Measurements from ENCODE around the gene DLG1.

DLG1 gene

DNA sequence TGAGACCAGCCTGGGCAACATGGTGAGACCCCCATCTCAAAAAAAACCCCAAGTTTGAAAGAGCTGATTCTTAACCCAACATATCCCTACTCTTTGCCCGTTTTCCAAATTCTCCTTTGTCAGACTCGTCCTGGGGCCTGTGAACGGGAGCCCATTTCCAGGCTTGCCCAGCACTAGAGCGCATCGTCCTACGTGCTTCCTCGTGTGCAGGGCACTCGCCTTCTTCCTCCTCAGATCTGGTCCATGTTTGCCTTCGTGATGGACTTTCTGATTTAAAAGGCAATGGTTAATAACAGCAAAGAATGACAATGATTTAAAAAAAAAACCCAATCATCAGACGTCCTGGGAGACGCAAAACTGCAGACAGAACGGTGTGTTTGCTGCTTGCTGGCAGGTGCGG is 278.9 kb downstream of the DLG1 start:
- no peak for DNase-seq

GRCh38 chr3:197019021-197019420 is 279.4 kb downstream of the DLG1 start:
- peak in 3 of 51 donors; percentile 14 to 20 (median 16) for DNase-seq

GRCh38 chr3:197017003-197017402 is 281.4 kb downstream of the DLG1 start:
- DNase-seq, result no peak

- DNase-seq, result no peak
These were observed 282.3 kb downstream of the DLG1 start for GRCh38 chr3:197015790-197016736.

DNA sequence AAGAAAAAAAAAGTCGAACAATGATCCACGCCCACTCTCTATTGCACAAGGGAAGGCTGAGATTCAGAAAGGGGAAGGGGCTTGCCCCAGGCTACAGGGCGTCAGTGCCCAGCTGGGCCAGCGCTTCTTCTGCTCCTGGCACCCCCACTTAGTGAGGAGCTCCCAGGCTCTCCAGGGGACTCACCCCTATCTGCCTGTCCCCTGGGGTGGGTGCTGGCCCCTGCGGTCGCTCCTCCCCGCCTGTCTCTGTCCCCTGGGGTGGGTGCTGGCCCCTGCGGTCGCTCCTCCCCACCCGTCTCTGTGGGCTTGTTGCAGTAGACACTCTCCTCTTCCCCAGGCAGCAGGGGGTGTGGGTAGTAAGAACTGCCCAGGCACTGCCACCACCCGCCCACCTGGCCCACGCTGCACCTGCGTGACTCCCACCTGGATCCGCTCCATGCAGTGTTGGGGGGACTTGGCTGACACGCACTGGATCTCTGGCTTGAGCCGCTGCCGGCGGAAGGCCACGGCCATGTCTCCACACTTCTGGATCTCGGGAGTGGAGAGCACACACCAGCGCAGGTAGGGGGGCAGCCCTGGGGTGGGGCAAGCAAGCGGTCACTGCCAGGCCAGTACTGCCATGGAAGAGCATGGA is 283.4 kb downstream of the DLG1 start:
- no peak for DNase-seq

DNA sequence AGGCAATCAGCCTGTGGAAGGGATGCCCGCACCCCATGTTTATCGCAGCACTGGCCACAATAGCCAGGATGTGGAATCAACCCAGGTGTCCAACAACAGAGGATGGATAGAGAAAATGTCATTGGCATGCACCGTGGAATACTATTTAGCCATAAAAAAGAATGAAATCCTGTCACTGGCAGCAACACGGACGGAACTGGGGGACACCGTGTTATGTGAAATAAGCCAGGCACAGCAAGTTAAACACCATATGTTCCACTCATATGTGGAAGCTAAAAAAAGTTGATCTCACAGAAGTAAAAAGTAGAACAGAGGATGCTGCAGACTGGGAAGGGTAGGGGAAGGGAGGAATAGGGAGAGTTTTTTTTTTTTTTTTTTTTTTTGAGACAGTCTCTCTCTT is 284.4 kb downstream of the DLG1 start:
- DNase-seq, result no peak

GRCh38 chr3:197012540-197012883 is 285.9 kb downstream of the DLG1 start:
- DNase-seq, result no peak

DNA sequence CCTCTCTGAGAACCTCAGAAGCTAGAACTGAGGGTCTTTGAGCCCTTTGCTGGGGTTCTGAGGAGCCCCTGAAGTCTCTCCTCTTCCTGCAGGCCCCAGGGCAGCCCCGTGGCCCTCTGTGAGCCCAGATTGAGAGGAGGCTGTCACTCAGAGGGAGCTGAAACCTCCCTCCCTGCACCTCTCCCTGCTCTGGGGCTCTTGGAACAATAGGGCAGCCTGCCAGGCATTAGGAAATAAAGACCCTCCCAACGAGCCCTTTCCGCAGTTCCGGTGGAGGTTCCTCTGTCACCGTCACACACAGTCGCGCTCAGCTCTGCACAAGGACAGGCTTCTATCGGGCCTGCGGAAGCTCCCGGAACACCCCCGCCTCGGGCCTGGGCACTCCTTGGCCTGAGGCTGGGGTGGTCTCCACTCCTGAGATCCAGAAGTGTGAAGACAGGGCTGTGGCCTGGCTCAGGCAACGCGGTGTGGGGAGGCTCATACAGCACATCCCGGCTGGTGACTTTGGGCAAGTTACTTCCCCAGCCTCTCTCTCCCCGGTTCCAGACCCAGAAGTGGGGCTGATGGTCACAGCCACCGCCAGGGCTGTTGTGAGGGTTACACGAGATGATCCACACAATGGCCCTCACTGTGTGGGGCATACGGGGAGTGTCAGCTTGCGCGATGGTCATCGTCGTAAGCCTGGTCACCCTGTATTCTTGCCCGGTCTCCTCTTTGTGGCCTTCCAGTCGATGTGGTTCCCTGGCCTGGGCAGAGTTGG is 286.5 kb downstream of the DLG1 start:
- DNase-seq, result no peak

DNA sequence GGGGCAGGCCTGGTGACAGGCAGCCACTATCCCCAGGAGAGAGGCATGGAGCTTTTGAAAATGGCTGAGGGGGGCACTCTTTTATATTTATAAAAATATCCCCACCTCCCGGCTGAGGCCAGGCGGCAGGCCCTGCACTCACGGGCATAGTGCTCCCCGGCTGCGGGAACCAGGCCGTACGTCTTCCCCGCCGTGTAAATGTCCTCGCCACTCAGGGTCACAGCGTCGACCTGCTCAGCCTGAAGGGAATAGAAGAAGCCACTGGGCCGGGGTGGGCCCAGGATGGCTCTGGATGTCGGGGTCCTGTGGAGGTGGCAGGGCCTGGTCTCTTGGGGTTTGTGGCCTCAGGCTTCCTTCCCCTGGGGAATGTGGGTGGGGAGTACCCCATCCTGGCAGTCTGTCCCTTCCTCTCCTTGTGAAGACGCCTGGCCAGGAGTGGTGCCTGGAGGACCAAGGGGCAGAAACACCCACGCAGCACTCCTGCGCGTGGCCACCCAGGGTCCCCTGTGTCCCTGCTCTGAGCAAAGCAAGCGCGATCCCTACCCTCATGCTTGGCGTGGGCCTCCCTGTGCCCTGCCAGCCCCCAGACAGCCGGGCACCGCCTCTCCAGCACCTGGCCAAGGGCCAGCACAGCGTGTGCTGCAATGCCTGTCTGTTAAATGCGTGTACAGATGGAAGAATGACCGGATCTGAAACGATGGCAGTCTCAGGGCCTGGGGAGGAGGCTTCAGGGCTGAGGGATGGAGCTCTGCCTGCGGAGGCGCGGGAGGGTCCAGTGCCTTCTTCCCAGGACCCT is 287.7 kb downstream of the DLG1 start:
- DNase-seq, result no peak

- no peak for DNase-seq
These were observed 288.8 kb downstream of the DLG1 start for GRCh38 chr3:197009532-197010019.

GRCh38 chr3:197008436-197009209 is 289.8 kb downstream of the DLG1 start:
- DNase-seq, result no peak

- no peak for DNase-seq
These were observed 290.5 kb downstream of the DLG1 start for GRCh38 chr3:197007953-197008352.

DNA sequence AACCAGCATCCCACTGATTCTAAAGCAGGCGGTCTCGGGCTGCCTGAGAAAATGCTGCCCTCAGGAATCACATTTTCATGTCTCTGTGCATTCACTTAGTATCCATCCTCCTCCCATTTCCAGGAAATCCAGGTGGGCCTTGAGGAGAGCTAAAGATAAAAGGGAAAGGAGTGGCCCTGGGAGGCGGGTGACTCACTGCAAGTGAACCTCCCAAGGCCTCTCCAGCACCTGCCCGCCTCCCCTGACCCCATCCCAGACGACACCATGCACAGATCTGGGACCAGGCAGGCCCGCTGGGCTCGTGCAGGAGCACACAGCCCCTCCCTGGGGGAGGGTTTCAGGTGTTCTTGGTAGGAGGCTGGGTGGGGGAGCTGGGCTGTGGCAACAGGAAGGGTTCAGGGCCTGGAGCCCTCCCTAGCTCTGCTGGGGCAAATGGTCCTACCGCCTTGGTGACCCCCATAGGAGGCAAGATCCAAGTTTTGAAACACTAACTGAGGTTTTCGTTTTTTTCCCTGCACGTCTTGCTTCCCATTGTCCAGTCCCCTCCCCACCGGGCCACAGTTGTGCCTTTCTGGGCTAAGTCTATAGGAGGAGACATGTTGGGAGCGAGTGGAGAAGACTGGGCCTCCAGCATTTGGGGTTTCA is 291.0 kb downstream of the DLG1 start:
- DNase-seq, result no peak

DNA sequence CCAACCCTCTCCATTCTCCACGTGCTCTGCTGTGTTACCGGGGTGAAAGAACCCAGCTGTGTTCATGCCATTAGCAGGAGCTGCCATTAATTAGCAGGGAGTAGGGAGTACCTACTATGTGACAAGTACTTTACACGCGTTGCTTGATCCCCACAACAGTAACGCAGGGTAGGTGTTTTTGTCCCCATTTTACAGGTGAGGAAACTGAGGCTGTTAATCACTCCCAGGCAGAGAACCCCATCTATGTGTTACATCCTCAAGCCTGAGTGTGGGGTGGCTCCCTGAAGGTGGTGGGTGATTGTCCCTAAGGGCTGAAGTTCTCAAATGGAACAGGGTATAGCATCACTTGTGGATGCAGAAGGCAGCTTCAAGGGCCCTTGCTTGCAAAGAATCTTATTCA is 291.6 kb downstream of the DLG1 start:
- no peak for DNase-seq

DNA sequence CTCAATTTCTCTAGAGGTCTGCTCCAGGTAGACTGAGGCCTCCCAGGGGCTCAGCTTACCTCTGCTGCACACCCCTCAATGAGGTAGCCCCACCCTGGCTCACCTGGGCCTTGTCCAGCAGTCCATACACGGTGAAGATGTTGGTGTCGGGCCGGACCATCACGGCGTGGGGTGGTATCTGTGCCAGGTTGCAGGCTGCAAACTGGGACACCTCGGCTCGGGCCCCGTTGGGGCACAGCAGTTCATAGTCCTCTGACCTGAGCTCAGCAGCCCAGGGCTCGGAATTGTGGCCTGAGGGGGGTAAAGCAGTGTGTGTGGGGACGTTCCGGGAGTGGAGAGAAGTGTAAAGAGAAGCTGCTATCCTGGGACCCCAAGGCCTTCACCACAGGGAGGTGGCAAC is 292.0 kb downstream of the DLG1 start:
- DNase-seq, result no peak

DNA sequence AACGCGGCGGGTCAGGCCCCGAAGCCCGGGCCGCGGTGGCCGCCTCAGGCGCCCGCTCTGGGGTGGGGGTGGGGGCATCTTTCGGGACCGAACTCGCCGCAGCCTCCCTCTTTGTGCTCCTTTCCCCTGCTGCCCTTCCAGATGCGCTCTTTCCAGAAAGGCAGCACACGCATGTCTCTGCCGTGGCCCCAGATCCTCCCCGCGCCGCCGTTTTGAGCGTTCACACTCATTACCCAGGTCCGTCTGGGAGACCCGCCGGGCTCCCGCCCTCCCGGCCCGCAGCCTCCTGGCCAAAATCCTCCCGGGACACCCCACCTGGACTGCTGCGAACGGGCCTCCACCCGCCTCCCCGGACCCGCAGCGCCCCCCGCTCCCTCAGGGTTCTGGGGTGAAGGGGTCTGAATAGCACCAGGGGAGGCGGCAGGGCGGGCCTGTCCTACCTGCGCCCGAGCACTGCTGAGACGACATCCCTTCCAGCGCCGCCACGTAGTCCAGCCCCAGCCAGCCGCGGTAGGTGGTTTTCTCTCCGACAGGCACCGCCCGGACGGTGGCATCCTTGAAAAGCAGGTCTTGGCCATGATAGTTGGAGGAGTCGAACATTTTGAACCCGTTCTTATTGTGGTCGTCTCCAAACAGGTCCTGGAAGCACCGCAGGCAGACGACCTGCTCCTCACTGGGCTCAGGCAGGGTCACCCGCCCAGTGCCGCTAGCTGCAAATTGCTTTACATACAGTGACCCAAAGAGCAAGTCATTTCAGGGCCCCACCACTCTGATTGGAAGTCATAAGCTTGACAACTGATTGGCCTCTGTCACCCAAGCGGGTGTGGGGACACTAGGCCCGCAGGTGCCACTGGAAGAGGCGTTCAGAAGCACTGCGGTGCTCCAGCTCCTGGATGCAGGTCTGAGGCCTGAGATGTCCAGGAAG is 294.7 kb downstream of the DLG1 start:
- DNase-seq, result peak in 5 of 51 donors; percentile 20 to 55 (median 40)

GRCh38 chr3:197002701-197003454 is 295.5 kb downstream of the DLG1 start:
- peak in 46 of 51 donors; percentile 20 to 85 (median 59) for DNase-seq
